WTC11 (cell line): Measurements from ENCODE around the gene SLC46A3.

Experiments used
- CTCF ChIP-seq: fragments of 200-600 bp; IDR thresholded peaks from 2 replicates; pipeline ENCODE4 v1.8.0; 2022; ENCODE audit warnings: antibody characterized with exemption
- ESRRA ChIP-seq: sonication (generic); formaldehyde crosslinking; IDR thresholded peaks from 2 replicates; pipeline ENCODE4 v1.8.1; 2022; ENCODE audit warnings: mild to moderate bottlenecking, missing genetic modification reagents, borderline replicate concordance
- ETV6 ChIP-seq: sonication (generic); formaldehyde crosslinking; IDR thresholded peaks from 2 replicates; pipeline ENCODE4 v1.8.1; 2022; ENCODE audit warnings: mild to moderate bottlenecking, missing genetic modification reagents
- STAT6 ChIP-seq: sonication (generic); formaldehyde crosslinking; conservative IDR thresholded peaks from 2 replicates; pipeline ENCODE4 v1.8.1; 2023; ENCODE audit warnings: mild to moderate bottlenecking, low read depth, missing genetic modification reagents, moderate library complexity
- ZNF317 ChIP-seq: sonication (generic); formaldehyde crosslinking; IDR thresholded peaks from 2 replicates; pipeline ENCODE4 v1.8.1; 2023; ENCODE audit warnings: low read depth, mild to moderate bottlenecking, moderate library complexity, missing genetic modification reagents, borderline replicate concordance

- TF ChIP-seq CTCF = no peak
- no peak for TF ChIP-seq ETV6 (CRISPR knock-in tag)
- no peak for TF ChIP-seq STAT6 (CRISPR knock-in tag)
- no peak for TF ChIP-seq ESRRA (CRISPR knock-in tag)
- TF ChIP-seq ZNF317 (CRISPR knock-in tag) = no peak
Measured at GRCh38 chr13:28755546-28755870, 36.7 kb upstream of the SLC46A3 start.
